K562 (cell line): ENCODE results near the gene ABCA3. TPM values are rescaled to one million over a fixed set of nuclear protein-coding genes. Genes with fewer than 3 reads are reported as not detected.
A peak's percentile ranks its signal among the peaks of the same experiment; 100 is the strongest.

ENCODE experiments used
- DIDO1 ChIP-seq: fragments of 450-650 bp; IDR thresholded peaks from 2 replicates; pipeline ENCODE4 v1.6.1; 2016; ENCODE audit warnings: low read depth, missing biosample characterization, missing genetic modification characterization
- ELF2 ChIP-seq: fragments of 250-450 bp; sonication (Bioruptor Pico); IDR thresholded peaks from 2 replicates; pipeline ENCODE4 v1.5.0; 2021; ENCODE audit warnings: mild to moderate bottlenecking
- ETS1 ChIP-seq: conservative IDR thresholded peaks from 2 replicates; pipeline ENCODE4 v1.6.1; 2011; ENCODE audit warnings: low read depth, mild to moderate bottlenecking, low read length; ENCODE audit not compliant: control insufficient read depth
- FOXK2 ChIP-seq, 2 experiments: fragments of 450-650 bp; IDR thresholded peaks in 1 of 2; conservative IDR thresholded peaks in 1 of 2; 2 replicates each; pipeline ENCODE4 v1.6.1; 2016; ENCODE audit warnings: low read depth in 2 of 2, mild to moderate bottlenecking in 1 of 2
- FOXM1 ChIP-seq, 2 experiments: fragments of 450-650 bp in 1 of 2; sonication (generic) in 1 of 2; formaldehyde crosslinking in 1 of 2; IDR thresholded peaks; 2 replicates each; pipeline versions ENCODE4 v1.6.1 to v1.9.0; 2017 to 2022; ENCODE audit warnings: low read depth in 2 of 2, mild to moderate bottlenecking in 2 of 2, missing genetic modification reagents in 1 of 2, moderate library complexity in 1 of 2
- HDGF ChIP-seq: fragments of 450-650 bp; IDR thresholded peaks from 2 replicates; pipeline ENCODE4 v1.6.1; 2016
- KHSRP ChIP-seq: fragments of 450-650 bp; IDR thresholded peaks from 2 replicates; pipeline ENCODE4 v1.6.1; 2017
- KLF10 ChIP-seq: fragments of 250-450 bp; sonication (Bioruptor Pico); IDR thresholded peaks from 2 replicates; pipeline ENCODE4 v1.6.1; 2021; ENCODE audit warnings: matching md5 sums
- MIER1 ChIP-seq: fragments of 450-650 bp; IDR thresholded peaks from 2 replicates; pipeline ENCODE4 v1.6.1; 2016; ENCODE audit warnings: antibody characterized with exemption, mild to moderate bottlenecking, low read depth
- NEUROD1 ChIP-seq: fragments of 150-350 bp; IDR thresholded peaks from 2 replicates; pipeline ENCODE4 v1.6.1; 2014; ENCODE audit warnings: borderline replicate concordance, low read length, low read depth; ENCODE audit not compliant: partially characterized antibody
- PYGO2 ChIP-seq: fragments of 450-650 bp; IDR thresholded peaks from 2 replicates; pipeline ENCODE4 v1.6.1; 2016; ENCODE audit warnings: mild to moderate bottlenecking, missing genetic modification characterization, moderate library complexity, missing compliant biosample characterization
- RCOR1 ChIP-seq, 2 experiments: IDR thresholded peaks; 2 replicates each; pipeline ENCODE4 v1.6.1; 2012; ENCODE audit warnings: low read depth in 2 of 2, low read length in 2 of 2, borderline replicate concordance in 1 of 2, improper control_type of control experiment in 1 of 2
- SNIP1 ChIP-seq: fragments of 450-650 bp; IDR thresholded peaks from 2 replicates; pipeline ENCODE4 v1.7.1; 2017; ENCODE audit warnings: low read depth, mild to moderate bottlenecking
- TFE3 ChIP-seq: fragments of 450-650 bp; formaldehyde crosslinking; IDR thresholded peaks from 2 replicates; pipeline ENCODE4 v1.4.0; 2020; ENCODE audit warnings: mild to moderate bottlenecking, mixed read lengths
- ZC3H4 ChIP-seq: sonication (generic); formaldehyde crosslinking; IDR thresholded peaks from 2 replicates; pipeline ENCODE4 v1.9.0; 2021; ENCODE audit warnings: missing genetic modification reagents, borderline replicate concordance
- ZFP36 ChIP-seq: fragments of 150-350 bp; IDR thresholded peaks from 2 replicates; pipeline ENCODE4 v1.6.1; 2018; ENCODE audit warnings: low read length, low read depth; ENCODE audit not compliant: partially characterized antibody
- ZNF561 ChIP-seq: fragments of 450-650 bp; formaldehyde crosslinking; conservative IDR thresholded peaks from 2 replicates; pipeline ENCODE4 v1.4.0; 2020; ENCODE audit warnings: mild to moderate bottlenecking, moderate library complexity
- ZNF644 ChIP-seq: fragments of 200-800 bp; sonication (Bioruptor generic); IDR thresholded peaks from 2 replicates; pipeline ENCODE4 v1.6.1; 2016; ENCODE audit warnings: low read depth, missing genetic modification characterization, missing compliant biosample characterization
- polyA plus RNA-seq, 8 experiments: library from polyadenylated mRNA; depleted of rRNA in 4 of 8; stranded (reverse) in 5 of 8; unstranded in 3 of 8; fragments of >200 nt; fragmentation: Nextera tagmentation in 2 of 8; fragmentation: Illumina TruSeq in 1 of 8; extraction: Ambion mirVana in 2 of 8; extraction: Trizol in 1 of 8; gene quantifications; 2 replicates each; pipeline versions ENCODE4 v1.2.1 to v1.2.3, GENCODE V29; 2011 to 2014; ENCODE audit warnings: inconsistent platforms in 1 of 8, missing spikeins in 1 of 8
- total RNA-seq, 7 experiments: library from RNA; depleted of rRNA in 6 of 7; stranded (reverse); fragments of >200 nt in 6 of 7; fragmentation: Illumina TruSeq in 2 of 7; extraction: Trizol in 2 of 7; gene quantifications; 2 replicates each; pipeline versions ENCODE4 v1.2.1 to v1.2.3, GENCODE V29; 2011 to 2021; ENCODE audit warnings: low replicate concordance in 1 of 7
- TF ChIP-seq, protein P1 (sequence below): sonication (generic); formaldehyde crosslinking; IDR thresholded peaks from 2 replicates; pipeline ENCODE4 v1.8.1; 2022; ENCODE audit warnings: missing genetic modification reagents
- TF ChIP-seq, protein P2 (sequence below): fragments of 450-650 bp; IDR thresholded peaks from 2 replicates; pipeline ENCODE4 v1.7.1; 2018; ENCODE audit warnings: mild to moderate bottlenecking, low read depth; ENCODE audit not compliant: partially characterized antibody

ABCA3 gene
- total and polyA plus RNA-seq, 9 of the 15 experiments (the other 6 are each of a cell fraction or from before 2014, with no cell fraction given) = 0.66 to 23.7 (median 6.9) TPM

- no peak for TF ChIP-seq FOXM1 (IDR thresholded peaks at IDR 0.05; ENCODE audit: low read depth)
- peak; percentile 79; the same call in 1 of the 2 replicates for TF ChIP-seq FOXM1 (CRISPR knock-in tag; IDR thresholded peaks at IDR 0.05; ENCODE audit: low read depth)
- no peak for TF ChIP-seq ZNF644
- no peak for TF ChIP-seq PYGO2 (tag)
- TF ChIP-seq SNIP1 = no peak
- no peak for TF ChIP-seq KLF10
- TF ChIP-seq, protein P1, sequence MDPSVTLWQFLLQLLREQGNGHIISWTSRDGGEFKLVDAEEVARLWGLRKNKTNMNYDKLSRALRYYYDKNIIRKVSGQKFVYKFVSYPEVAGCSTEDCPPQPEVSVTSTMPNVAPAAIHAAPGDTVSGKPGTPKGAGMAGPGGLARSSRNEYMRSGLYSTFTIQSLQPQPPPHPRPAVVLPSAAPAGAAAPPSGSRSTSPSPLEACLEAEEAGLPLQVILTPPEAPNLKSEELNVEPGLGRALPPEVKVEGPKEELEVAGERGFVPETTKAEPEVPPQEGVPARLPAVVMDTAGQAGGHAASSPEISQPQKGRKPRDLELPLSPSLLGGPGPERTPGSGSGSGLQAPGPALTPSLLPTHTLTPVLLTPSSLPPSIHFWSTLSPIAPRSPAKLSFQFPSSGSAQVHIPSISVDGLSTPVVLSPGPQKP (CRISPR knock-in tag) = no peak
- TF ChIP-seq MIER1 = no peak
- no peak for TF ChIP-seq ZFP36
- 0 out of 2 replicates have a peak, but pooled peaks have one; percentile 13 for TF ChIP-seq ZC3H4 (CRISPR knock-in tag)
- TF ChIP-seq FOXK2 (conservative IDR thresholded peaks at IDR 0.05 in 1 of 2, IDR thresholded peaks at IDR 0.05 in 1 of 2; ENCODE audit: low read depth in 2 of 2) = no peak
- TF ChIP-seq HDGF = no peak
- 0 out of 2 replicates have a peak, but pooled peaks have one; percentile 8 for TF ChIP-seq ETS1
- TF ChIP-seq NEUROD1 = no peak
- no peak for TF ChIP-seq TFE3
- TF ChIP-seq, protein P2, sequence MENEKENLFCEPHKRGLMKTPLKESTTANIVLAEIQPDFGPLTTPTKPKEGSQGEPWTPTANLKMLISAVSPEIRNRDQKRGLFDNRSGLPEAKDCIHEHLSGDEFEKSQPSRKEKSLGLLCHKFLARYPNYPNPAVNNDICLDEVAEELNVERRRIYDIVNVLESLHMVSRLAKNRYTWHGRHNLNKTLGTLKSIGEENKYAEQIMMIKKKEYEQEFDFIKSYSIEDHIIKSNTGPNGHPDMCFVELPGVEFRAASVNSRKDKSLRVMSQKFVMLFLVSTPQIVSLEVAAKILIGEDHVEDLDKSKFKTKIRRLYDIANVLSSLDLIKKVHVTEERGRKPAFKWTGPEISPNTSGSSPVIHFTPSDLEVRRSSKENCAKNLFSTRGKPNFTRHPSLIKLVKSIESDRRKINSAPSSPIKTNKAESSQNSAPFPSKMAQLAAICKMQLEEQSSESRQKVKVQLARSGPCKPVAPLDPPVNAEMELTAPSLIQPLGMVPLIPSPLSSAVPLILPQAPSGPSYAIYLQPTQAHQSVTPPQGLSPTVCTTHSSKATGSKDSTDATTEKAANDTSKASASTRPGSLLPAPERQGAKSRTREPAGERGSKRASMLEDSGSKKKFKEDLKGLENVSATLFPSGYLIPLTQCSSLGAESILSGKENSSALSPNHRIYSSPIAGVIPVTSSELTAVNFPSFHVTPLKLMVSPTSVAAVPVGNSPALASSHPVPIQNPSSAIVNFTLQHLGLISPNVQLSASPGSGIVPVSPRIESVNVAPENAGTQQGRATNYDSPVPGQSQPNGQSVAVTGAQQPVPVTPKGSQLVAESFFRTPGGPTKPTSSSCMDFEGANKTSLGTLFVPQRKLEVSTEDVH = no peak
- no peak for TF ChIP-seq ELF2 (CRISPR knock-in tag)
- 0 out of 4 replicates have a peak, but pooled peaks of 1 of the 2 experiments have one; percentile 5 for TF ChIP-seq RCOR1 (IDR thresholded peaks at IDR 0.05; ENCODE audit: borderline replicate concordance in 1 of 2, low read depth in 2 of 2, low read length in 2 of 2)
- no peak for TF ChIP-seq KHSRP
- no peak for TF ChIP-seq ZNF561 (CRISPR knock-in tag)
- TF ChIP-seq DIDO1 (tag) = no peak
Observed at GRCh38 chr16:2339521-2340484, 725 bp downstream of the ABCA3 start (continued).
